AG09309 (cell line): ENCODE measurements around the gene ZC3H18.

Source experiments
- DNase-seq: peaks from one replicate; pipeline ENCODE4 v3.0.0-alpha.2; 2010; ENCODE audit warnings: low read depth
- H3K4me3 ChIP-seq: 2 replicates; pipeline ENCODE4 v1.5.1; 2011; ENCODE audit warnings: mild to moderate bottlenecking, low read depth, low read length, moderate library complexity; ENCODE audit not compliant: control insufficient read depth
- CTCF ChIP-seq: IDR thresholded peaks from 2 replicates; pipeline ENCODE4 v1.5.1; 2011; ENCODE audit warnings: mild to moderate bottlenecking, low read depth, low read length, inconsistent platforms; ENCODE audit not compliant: insufficient read depth, control insufficient read depth; ENCODE audit errors: missing control alignments

Gene ZC3H18

GRCh38 chr16:88673716-88674379, 103.6 kb downstream of the ZC3H18 start:
- H3K4me3 ChIP-seq = no peak overlapping the region
- no peak for DNase-seq
- no peak for TF ChIP-seq CTCF

DNA sequence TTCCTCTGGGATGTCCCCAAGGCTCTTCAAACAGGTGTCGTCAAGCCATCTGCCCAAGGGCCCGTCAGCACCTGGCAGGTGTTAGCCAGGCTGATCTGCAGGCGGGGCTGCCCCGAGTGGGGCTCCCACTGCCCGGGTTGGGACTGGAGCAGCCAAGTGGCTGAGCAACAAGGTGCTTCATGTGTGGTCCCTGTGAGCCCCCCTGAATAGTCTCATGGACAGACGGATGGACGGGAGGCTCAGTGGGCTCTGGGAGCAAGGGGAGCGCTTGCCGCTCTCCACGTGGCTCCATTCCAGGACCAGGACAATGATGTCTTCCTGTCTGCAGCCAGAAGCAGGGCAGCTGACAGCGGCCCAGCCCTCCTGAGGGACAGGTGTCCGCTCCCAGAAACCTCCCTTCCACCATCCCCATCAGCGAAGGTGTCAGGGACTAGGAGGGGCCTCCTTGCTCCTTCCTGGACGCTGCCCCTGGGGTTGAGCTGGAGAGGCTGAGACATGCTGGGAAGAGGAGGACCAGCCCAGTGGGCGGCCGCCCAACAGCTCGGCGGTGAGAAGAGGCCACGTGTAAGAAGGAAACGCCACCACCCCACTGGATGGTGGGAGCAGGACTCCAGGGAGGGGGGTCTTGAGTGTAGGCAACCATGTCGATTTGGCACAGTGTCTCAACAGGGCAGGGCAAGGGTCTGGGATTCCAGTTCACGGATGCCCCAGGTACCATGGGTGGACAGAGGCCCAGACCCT, 106.5 kb downstream of the ZC3H18 start:
- no peak for TF ChIP-seq CTCF

DNA sequence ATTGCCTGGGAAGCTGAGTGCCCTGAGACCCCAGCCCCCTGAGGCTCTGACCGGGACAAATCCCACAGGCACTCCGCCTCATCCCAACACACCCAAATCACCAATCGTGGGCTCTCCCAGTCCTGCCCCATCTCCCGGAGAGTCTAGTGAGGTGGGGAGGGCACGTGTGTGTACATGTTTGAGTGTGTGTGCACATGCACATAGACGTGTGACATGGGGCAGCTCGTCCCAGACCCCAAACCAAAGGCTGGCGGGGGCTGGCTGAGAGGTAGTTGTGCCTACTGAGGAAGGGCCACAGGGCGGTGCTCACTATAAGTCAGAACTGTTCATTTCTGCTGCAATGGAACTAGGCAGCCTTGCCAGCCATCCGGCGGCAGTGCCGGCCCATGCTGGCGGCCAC, 107.5 kb downstream of the ZC3H18 start:
- H3K4me3 ChIP-seq = no peak overlapping the region
- DNase-seq = no peak
- TF ChIP-seq CTCF = no peak

More for the DNA sequence above, 106.5 kb downstream of the ZC3H18 start:
- DNase-seq = no peak
- no peak overlapping the region for H3K4me3 ChIP-seq

DNA sequence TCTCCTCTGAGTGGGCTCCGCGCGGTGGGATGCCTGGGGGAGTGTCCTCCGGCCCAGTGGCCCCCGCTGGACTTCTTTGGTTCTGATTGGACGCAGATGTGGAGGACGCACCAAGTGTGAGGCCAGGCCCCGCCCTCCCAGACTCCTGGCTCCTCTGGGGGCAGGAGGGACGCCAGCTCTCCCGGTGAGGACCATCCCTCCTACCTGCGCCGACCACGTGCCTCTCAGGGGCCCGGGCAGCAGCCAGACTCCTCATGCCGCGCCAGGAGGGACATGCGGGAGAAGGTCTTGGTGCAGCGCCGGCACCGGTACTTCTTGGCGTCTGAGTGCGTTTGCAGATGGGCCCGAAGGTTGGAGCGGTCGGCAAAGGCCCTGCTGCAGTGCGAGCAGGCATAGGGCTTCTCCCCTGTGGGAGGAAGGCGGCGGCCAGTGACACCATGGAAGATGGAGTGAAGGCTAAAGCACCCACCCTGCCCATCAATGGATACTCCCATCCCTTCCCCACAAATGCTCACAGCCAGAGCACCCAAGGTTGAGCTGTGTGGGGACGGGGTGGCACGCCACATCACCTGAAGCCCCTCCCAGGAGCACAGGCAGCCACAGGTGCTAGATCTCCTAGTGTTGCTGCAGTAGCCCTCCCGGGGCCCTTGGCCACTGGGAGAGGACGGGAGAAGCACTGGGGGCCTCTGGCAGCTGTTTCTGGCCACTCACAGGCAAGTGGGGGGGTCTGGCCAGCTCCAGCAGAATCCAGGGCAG, 108.2 kb downstream of the ZC3H18 start:
- no peak for DNase-seq
- no peak for TF ChIP-seq CTCF
- no peak overlapping the region for H3K4me3 ChIP-seq

DNA sequence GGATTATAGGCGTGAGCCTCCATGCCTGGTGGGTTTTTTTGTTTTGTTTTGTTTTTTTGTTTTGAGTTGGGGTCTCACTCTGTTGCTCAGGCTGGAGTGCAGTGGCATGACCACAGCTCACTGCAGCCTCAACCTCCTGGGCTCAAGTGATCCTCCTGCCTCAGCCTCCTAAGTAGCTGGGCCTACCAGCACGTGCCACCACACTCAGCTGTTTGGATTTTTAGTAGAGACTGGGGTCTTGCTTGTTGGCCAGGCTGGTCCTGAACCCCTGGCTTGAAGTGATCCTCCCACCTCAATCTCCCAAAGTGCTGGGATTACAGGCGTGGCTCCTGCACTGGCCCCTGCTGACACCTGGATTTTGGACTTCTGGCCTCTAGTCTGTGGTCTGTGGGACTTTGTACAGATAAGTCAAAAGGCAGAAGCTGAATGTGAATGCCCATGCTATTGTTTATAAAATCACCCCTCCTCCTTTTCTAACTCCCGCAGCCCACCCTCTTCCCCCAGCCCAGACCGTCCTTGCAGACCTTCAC, 110.4 kb downstream of the ZC3H18 start:
- no peak for DNase-seq
- no peak overlapping the region for H3K4me3 ChIP-seq
- no peak for TF ChIP-seq CTCF

GRCh38 chr16:88681084-88681680, 111.0 kb downstream of the ZC3H18 start:
- DNase-seq = no peak
- no peak overlapping the region for H3K4me3 ChIP-seq
- peak; percentile 9 for TF ChIP-seq CTCF
